Right kidney (tissue), 1 donor: Measurements from ENCODE around the gene PRDM11.

Source experiments
- DNase-seq: peaks from one replicate; pipeline ENCODE4 v3.0.0-alpha.2; 2016

The PRDM11 gene

GRCh38 chr11:45157247-45158209 is 11.1 kb downstream of the PRDM11 start:
- DNase-seq: no peak

GRCh38 chr11:45158210-45158731 is 11.8 kb downstream of the PRDM11 start:
- peak; percentile 56 for DNase-seq

- no peak for DNase-seq
These were observed 12.6 kb downstream of the PRDM11 start for GRCh38 chr11:45158891-45159605.

GRCh38 chr11:45159781-45160365 is 13.4 kb downstream of the PRDM11 start:
- DNase-seq: no peak

- no peak for DNase-seq
These were observed 15.0 kb downstream of the PRDM11 start for GRCh38 chr11:45161252-45162063.

- no peak for DNase-seq
These were observed 15.6 kb downstream of the PRDM11 start for GRCh38 chr11:45162064-45162375.

- no peak for DNase-seq
These were observed 16.8 kb downstream of the PRDM11 start for GRCh38 chr11:45162916-45163879.

GRCh38 chr11:45163956-45164575 is 17.6 kb downstream of the PRDM11 start:
- no peak for DNase-seq

- DNase-seq: no peak
These were observed 18.9 kb downstream of the PRDM11 start for GRCh38 chr11:45165386-45165785.

- no peak for DNase-seq
These were observed 19.6 kb downstream of the PRDM11 start for GRCh38 chr11:45165806-45166603.

- DNase-seq: no peak
These were observed 20.1 kb downstream of the PRDM11 start for GRCh38 chr11:45166604-45166897.

- no peak for DNase-seq
These were observed 20.8 kb downstream of the PRDM11 start for GRCh38 chr11:45167283-45167682.

- DNase-seq: no peak
These were observed 22.1 kb downstream of the PRDM11 start for GRCh38 chr11:45168366-45169130.

GRCh38 chr11:45169310-45170072 is 23.1 kb downstream of the PRDM11 start:
- no peak for DNase-seq

GRCh38 chr11:45170484-45170883 is 24.0 kb downstream of the PRDM11 start:
- DNase-seq: no peak

- no peak for DNase-seq
These were observed 25.1 kb downstream of the PRDM11 start for GRCh38 chr11:45171550-45171949.

GRCh38 chr11:45173064-45173463 is 26.6 kb downstream of the PRDM11 start:
- no peak for DNase-seq

- no peak for DNase-seq
These were observed 27.9 kb downstream of the PRDM11 start for GRCh38 chr11:45174168-45174835.
